Osteocyte (in vitro differentiated cells): ENCODE measurements around the gene PCLO. TPM values are rescaled to one million over a fixed set of nuclear protein-coding genes. Genes with fewer than 3 reads are reported as not detected.

Source experiments
- DNase-seq: peaks from one replicate; pipeline ENCODE4 v3.0.0; 2021; ENCODE audit warnings: mixed read lengths; ENCODE audit not compliant: unreplicated experiment; ENCODE audit errors: extremely low spot score
- H3K27ac Mint-ChIP-seq: one replicate; pipeline ENCODE4 v1.8.0; 2021; ENCODE audit warnings: mild to moderate bottlenecking, mixed read lengths; ENCODE audit not compliant: unreplicated experiment
- H3K27me3 Mint-ChIP-seq: one replicate; pipeline ENCODE4 v1.8.0; 2021; ENCODE audit warnings: mixed read lengths; ENCODE audit not compliant: unreplicated experiment
- H3K36me3 Mint-ChIP-seq: one replicate; pipeline ENCODE4 v1.8.0; 2021; ENCODE audit warnings: mixed read lengths; ENCODE audit not compliant: unreplicated experiment
- H3K4me1 Mint-ChIP-seq: one replicate; pipeline ENCODE4 v1.8.0; 2021; ENCODE audit warnings: mixed read lengths; ENCODE audit not compliant: unreplicated experiment
- H3K4me3 Mint-ChIP-seq: one replicate; pipeline ENCODE4 v1.8.0; 2021; ENCODE audit warnings: mild to moderate bottlenecking, moderate library complexity, mixed read lengths; ENCODE audit not compliant: unreplicated experiment
- H3K9me3 Mint-ChIP-seq: one replicate; pipeline ENCODE4 v1.8.0; 2021; ENCODE audit warnings: mixed read lengths; ENCODE audit not compliant: unreplicated experiment
- total RNA-seq: library from RNA; stranded (reverse); gene quantifications from 2 replicates; pipeline ENCODE4 v1.2.1, GENCODE V29; 2021
- TF ChIP-seq, protein P1 (sequence below): fragments of 200-600 bp; sonication (generic); IDR thresholded peaks from 2 replicates; pipeline ENCODE4 v1.5.0; 2021; ENCODE audit warnings: antibody characterized with exemption, mild to moderate bottlenecking, moderate library complexity

PCLO gene
- total RNA-seq, 1 donor from 2014 or later: 1.4 TPM

DNA sequence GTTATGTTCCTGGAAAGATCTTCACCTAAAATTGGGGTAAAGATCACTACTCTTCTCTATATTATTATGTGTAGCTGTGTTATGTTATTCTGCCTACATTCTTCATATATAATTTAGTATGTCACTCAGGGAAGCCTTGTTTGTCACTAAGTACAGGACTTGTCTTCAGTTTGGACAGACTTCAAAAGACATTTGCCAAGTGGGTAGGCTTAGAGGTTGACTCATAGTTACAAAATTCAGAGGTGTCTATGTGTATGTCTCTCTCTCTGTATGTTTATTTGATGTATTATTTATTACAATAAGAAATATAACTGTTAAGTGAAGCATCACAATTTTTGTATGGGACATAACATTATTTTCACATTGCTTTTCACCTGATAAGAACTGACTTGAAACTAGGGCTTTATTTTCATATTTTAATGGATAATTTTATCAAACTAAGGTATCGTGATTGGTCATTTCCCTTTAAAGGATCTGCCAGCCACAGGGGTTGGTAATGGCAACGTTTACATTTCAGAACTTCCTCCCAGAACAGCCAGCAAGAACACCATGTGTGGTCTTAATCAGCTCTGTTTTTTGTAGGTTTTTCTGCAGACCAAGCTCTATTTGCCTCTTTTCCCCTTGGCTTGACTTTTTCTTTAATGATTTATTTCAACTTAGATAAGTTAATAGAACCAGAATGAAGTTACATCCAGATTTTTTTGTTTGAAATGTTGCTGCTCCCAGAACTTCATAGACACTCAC lies 457.0 kb downstream of the PCLO start:
- Mint-ChIP-seq H3K4me1 (no peaks in the 10 kb centered on the region), H3K27ac (no peak overlapping the region), H3K27me3 (peaks cover 2% of the 10 kb centered on the region), H3K4me3 (no peak overlapping the region), H3K36me3 (no peaks in the 10 kb centered on the region), H3K9me3 (no peaks in the 10 kb centered on the region)
- DNase-seq: no peak
- TF ChIP-seq, protein P1, sequence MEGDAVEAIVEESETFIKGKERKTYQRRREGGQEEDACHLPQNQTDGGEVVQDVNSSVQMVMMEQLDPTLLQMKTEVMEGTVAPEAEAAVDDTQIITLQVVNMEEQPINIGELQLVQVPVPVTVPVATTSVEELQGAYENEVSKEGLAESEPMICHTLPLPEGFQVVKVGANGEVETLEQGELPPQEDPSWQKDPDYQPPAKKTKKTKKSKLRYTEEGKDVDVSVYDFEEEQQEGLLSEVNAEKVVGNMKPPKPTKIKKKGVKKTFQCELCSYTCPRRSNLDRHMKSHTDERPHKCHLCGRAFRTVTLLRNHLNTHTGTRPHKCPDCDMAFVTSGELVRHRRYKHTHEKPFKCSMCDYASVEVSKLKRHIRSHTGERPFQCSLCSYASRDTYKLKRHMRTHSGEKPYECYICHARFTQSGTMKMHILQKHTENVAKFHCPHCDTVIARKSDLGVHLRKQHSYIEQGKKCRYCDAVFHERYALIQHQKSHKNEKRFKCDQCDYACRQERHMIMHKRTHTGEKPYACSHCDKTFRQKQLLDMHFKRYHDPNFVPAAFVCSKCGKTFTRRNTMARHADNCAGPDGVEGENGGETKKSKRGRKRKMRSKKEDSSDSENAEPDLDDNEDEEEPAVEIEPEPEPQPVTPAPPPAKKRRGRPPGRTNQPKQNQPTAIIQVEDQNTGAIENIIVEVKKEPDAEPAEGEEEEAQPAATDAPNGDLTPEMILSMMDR: no peak

GRCh38 chr7:82704121-82704520 lies 458.6 kb downstream of the PCLO start:
- no peaks in the 10 kb centered on the region for H3K4me1 Mint-ChIP-seq
- no peak overlapping the region for H3K27ac Mint-ChIP-seq
- H3K27me3 Mint-ChIP-seq: peaks cover 2% of the 10 kb centered on the region
- TF ChIP-seq, protein P1: no peak
- H3K36me3 Mint-ChIP-seq: no peaks in the 10 kb centered on the region
- no peak overlapping the region for H3K4me3 Mint-ChIP-seq
- DNase-seq: no peak
- H3K9me3 Mint-ChIP-seq: peaks cover 3% of the 10 kb centered on the region
